ENCODE results near the gene CLDN6.

CLDN6 gene

GRCh38 chr16:2983706-2984136, 34.3 kb downstream of the CLDN6 start:
- DNase-seq = peak; percentile 72

- no peak for DNase-seq
These were observed 35.6 kb downstream of the CLDN6 start for GRCh38 chr16:2982402-2982801.

GRCh38 chr16:2981899-2982250, 36.1 kb downstream of the CLDN6 start:
- DNase-seq = no peak

DNA sequence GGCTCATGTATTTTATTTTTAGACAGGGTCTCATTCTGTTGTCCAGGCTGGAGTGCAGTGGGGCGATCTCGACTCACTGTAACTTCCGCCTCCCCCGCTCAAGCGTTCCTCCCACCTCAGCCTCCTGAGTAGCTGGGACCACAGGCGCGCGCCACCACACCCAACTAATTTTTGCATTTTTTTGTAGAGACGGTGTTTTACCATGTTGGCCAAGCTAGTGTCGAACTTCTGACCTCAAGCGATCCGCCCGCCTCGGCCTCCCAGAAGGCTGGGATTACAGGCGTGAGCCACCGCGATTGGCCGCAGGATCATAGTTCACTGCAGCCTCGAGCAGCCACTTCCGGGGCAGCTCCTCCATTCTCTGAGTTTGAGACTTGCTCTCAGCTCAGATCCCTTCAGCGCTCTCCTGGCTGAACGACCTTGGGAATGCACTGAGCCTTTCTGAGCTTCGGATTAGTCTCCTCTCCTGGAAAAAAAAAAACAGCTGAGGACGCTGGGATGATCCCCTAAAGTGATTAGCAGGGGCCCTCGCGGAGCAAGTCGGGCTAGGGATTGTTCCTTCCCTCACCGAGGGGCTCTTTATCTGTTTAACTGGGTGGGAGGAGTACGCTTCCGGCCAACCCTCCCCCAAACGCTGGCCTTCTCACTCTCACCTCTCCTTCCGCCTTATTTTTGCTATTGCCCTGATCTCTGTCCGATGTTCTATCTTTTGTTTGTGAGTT, 36.6 kb downstream of the CLDN6 start:
- no peak for DNase-seq

GRCh38 chr16:2980227-2981176, 37.5 kb downstream of the CLDN6 start, which contains the start of gene PKMYT1:
PKMYT1 (minus strand) TSS chr16:2980446; CDS start chr16:2979657, 789 bp downstream.
- peak; percentile 95 for DNase-seq

- no peak for DNase-seq
These were observed 38.2 kb downstream of the CLDN6 start for GRCh38 chr16:2979669-2980226.

GRCh38 chr16:2977440-2977839, 40.5 kb downstream of the CLDN6 start:
- no peak for DNase-seq

GRCh38 chr16:2976673-2977072, 41.3 kb downstream of the CLDN6 start:
- no peak for DNase-seq

- DNase-seq = no peak
These were observed 41.8 kb downstream of the CLDN6 start for GRCh38 chr16:2976201-2976600.

DNA sequence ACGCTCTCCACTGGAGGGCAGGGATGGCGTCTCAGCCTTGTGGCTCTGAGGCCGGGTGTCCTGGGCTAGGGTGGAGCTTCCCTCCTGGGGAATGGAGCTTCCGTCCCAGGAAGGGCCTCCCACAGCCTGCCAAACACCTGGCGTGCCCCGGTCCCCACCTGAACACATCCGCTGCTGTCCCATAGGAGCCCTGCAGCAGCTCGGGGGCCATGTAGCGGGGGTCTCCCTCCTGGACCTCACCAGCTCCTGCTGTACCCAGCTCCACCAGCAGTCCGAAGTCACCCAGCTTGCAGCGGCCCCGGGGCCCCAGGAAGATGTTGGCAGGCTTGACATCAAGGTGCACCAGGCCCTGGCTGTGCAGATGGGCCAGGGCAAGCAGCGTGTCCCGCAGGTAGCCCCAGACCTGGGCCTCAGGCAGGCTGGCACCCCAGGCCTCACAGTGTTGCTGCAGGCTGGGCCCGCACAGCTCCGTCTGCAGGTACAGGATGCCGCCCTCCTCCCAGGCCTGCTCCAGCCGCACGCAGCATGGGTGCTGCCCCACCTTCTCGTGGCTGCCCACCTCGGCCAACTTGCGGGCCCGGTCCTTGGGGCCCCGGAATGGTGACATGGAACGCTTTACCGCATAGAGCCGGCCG, 42.7 kb downstream of the CLDN6 start:
- DNase-seq = no peak

DNA sequence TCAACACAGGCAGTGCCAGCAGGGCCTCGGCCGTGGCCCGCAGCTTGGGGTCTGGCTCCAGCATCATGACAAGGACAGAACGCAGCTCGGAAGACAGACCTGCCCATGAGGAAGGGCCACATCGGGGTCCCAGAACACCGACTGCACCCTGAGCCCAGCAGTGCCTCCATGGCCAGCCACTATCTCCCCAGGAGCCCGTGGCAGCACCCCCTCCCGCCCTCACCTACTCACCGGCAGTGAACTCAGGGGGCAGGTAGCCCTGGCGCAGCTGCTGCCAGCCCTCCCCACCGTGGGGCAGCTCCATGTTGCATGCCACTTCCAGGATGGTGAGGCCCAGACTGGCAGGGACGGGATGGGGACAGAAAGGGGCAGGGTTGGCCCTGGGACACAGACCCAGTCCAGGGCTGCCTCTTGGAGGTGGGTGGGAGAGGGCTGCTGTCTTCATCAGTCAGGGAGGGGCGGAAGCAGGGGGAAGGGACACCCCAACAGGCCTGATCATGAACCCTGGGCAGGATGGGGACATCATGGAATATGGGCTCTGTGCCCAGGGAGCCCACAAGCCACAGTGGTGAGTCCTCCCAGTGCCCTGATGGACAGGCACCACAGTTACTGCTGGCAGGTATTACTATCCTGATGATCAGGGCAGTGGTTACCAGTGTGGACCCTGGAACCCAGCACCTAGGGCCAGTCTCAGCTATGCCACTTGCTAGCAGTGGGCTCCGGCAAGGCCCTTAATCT, 43.5 kb downstream of the CLDN6 start:
- DNase-seq = no peak

GRCh38 chr16:2973605-2974318, 44.2 kb downstream of the CLDN6 start:
- DNase-seq = no peak

GRCh38 chr16:2973093-2973492, 44.9 kb downstream of the CLDN6 start:
- DNase-seq = no peak

DNA sequence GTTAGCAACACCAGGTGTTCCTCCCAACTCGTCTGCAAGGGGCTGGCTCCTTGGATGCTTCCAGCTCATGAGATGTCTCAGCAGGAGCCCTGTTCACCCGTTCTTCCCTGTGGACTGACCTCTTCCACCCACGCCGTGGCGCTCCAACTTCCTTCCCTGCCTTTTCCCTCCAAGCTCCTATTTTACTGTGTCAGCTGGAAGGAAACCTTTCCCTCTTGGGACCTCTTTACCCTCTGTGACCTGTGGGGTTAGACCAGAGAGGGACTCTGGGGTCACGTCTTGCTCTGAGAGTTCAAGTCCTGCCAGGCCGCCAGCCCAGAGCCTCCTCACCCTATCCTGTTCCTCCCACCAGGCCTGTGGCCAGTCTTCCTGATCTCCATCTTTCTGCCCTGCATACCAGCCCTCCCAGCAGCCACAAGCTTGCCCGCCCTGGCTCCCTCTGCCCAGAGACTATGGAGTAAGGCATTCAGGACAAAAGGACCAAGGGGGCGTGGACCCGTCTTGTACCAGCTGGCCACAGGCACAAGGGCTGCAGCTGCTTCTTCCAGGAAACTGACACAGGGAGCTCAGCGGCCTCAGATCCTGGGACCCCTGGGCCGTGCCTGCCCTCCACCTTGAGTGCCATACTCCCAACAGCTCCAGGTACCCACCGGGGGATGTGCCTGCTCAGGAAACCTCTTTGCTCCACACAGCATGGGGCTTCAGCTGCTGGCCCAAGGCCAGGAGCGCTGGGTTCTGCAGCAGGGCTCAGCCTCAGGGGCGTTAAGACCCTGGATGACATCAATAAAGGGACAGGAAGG, 45.8 kb downstream of the CLDN6 start:
- DNase-seq = no peak

- no peak for DNase-seq
These were observed 46.6 kb downstream of the CLDN6 start for GRCh38 chr16:2971134-2971984.

- no peak for DNase-seq
These were observed 47.4 kb downstream of the CLDN6 start for GRCh38 chr16:2970563-2970962.

DNA sequence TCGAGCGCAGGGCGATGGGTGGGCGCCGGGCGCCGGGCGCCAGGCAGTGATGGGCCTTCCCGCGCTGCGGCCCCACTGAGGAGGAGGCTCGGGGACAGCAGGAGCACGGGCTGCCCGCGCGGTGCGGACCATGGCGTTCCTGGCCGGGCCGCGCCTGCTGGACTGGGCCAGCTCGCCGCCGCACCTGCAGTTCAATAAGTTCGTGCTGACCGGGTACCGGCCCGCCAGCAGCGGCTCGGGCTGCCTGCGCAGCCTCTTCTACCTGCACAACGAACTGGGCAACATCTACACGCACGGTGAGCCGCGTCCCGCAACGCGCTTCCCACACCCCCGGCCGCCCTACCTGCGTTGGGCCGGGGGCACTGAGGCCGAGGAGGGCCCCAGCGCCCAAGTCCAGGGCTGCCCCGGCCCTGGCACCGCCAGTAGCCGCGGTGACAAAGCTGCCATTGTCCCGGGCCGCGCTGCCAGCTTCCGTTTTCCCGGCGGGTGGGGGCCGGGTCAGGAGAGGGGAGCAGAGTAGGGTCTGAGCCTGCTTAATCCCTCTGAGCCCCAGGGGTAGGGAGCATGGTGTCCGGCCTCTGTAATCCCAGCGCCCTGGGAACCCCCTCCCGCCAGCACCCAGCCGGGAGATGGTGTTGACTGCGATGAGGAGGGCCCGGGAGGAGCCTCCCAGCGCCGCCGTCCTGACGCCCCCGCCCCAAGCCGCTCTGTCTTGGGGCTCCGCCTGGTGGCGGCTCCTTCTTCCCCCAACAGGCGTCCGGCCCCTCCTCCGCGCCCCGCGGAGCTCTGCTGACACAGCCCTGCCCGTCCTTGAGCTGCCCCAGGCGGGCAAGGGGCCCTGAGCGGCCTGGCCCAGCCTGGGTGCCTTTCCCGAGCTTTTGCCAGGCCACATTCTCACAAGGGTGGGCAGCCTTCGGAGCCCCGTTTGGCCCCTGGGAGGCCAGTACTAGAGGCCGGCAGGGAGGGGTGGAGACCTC, 48.1 kb downstream of the CLDN6 start:
- DNase-seq = peak; percentile 68

GRCh38 chr16:2968738-2969544, 49.0 kb downstream of the CLDN6 start, which contains the start of gene PAQR4:
PAQR4 (plus strand) TSS chr16:2969348; CDS start chr16:2969675, 327 bp downstream.
- peak; percentile 84 for DNase-seq

All from CD4-positive, alpha-beta T cell treated with Interleukin-10 for 1 hour (primary cell).